H9 (cell line): ENCODE data around the gene ATP1A4. TPM values are rescaled to one million over a fixed set of nuclear protein-coding genes. Genes with fewer than 3 reads are reported as not detected.

Source experiments
- DNase-seq: peaks from one replicate; pipeline ENCODE4 v3.0.0-alpha.2; 2017
- H2AFZ ChIP-seq: one replicate; pipeline ENCODE4 v1.6.1; 2013; ENCODE audit warnings: mild to moderate bottlenecking, low read length, control low read depth, moderate library complexity
- H2AK5ac ChIP-seq: 2 replicates; pipeline ENCODE4 v1.6.1; 2013; ENCODE audit warnings: low read length, control low read depth, mixed read lengths; ENCODE audit not compliant: insufficient read length
- H2BK120ac ChIP-seq: one replicate; pipeline ENCODE4 v1.6.1; 2013; ENCODE audit warnings: low read depth, mild to moderate bottlenecking, low read length, control low read depth, inconsistent platforms; ENCODE audit not compliant: poor library complexity, severe bottlenecking
- H2BK12ac ChIP-seq: 2 replicates; pipeline ENCODE4 v1.6.1; 2013; ENCODE audit warnings: low read length, control low read depth, mixed read lengths, low read depth; ENCODE audit not compliant: insufficient read length
- H2BK15ac ChIP-seq: 2 replicates; pipeline ENCODE4 v1.6.1; 2013; ENCODE audit warnings: low read depth, low read length, control low read depth
- H2BK20ac ChIP-seq: one replicate; pipeline ENCODE4 v1.6.1; 2013; ENCODE audit warnings: low read depth, mild to moderate bottlenecking, low read length, control low read depth, inconsistent platforms; ENCODE audit not compliant: poor library complexity, severe bottlenecking
- H2BK5ac ChIP-seq: 2 replicates; pipeline ENCODE4 v1.6.1; 2013; ENCODE audit warnings: low read length, control low read depth, mixed read lengths; ENCODE audit not compliant: insufficient read length
- H3K14ac ChIP-seq: 2 replicates; pipeline ENCODE4 v1.6.1; 2013; ENCODE audit warnings: low read length, control low read depth; ENCODE audit not compliant: insufficient read depth
- H3K18ac ChIP-seq: 2 replicates; pipeline ENCODE4 v1.6.1; 2013; ENCODE audit warnings: low read depth, mild to moderate bottlenecking, mixed read lengths, low read length, control low read depth; ENCODE audit not compliant: insufficient read length
- H3K23ac ChIP-seq: 2 replicates; pipeline ENCODE4 v1.6.1; 2013; ENCODE audit warnings: low read length, control low read depth, mixed read lengths, low read depth; ENCODE audit not compliant: insufficient read length
- H3K23me2 ChIP-seq: 2 replicates; pipeline ENCODE4 v1.6.1; 2013; ENCODE audit warnings: low read depth, mild to moderate bottlenecking, mixed read lengths, low read length, control low read depth; ENCODE audit not compliant: insufficient read length, poor library complexity, severe bottlenecking
- H3K27ac ChIP-seq: 2 replicates; pipeline ENCODE4 v1.5.1; 2013; ENCODE audit warnings: low read length, control low read depth, mixed read lengths, low read depth; ENCODE audit not compliant: insufficient read length
- H3K27me3 ChIP-seq: 2 replicates; pipeline ENCODE4 v1.6.1; 2013; ENCODE audit warnings: low read length, control low read depth, inconsistent platforms; ENCODE audit not compliant: insufficient read depth
- H3K4ac ChIP-seq: 2 replicates; pipeline ENCODE4 v1.6.1; 2013; ENCODE audit warnings: low read depth, mild to moderate bottlenecking, control low read depth, inconsistent platforms, low read length, moderate library complexity
- H3K4me1 ChIP-seq: 2 replicates; pipeline ENCODE4 v1.6.1; 2013; ENCODE audit warnings: low read length, control low read depth, inconsistent platforms; ENCODE audit not compliant: insufficient read depth
- H3K4me2 ChIP-seq: 2 replicates; pipeline ENCODE4 v1.6.1; 2013; ENCODE audit warnings: low read length, control low read depth, mixed read lengths; ENCODE audit not compliant: insufficient read length, insufficient read depth
- H3K56ac ChIP-seq: 2 replicates; pipeline ENCODE4 v1.6.1; 2013; ENCODE audit warnings: low read depth, mild to moderate bottlenecking, mixed read lengths, low read length, control low read depth; ENCODE audit not compliant: insufficient read length
- H3K79me1 ChIP-seq: 2 replicates; pipeline ENCODE4 v1.6.1; 2013; ENCODE audit warnings: low read depth, mild to moderate bottlenecking, moderate library complexity, low read length, control low read depth, inconsistent platforms; ENCODE audit not compliant: insufficient read depth, poor library complexity, severe bottlenecking
- H3K79me2 ChIP-seq: 2 replicates; pipeline ENCODE4 v1.6.1; 2013; ENCODE audit warnings: low read length, control low read depth, inconsistent platforms; ENCODE audit not compliant: insufficient read depth
- H3K9ac ChIP-seq: 2 replicates; pipeline ENCODE4 v1.6.1; 2013; ENCODE audit warnings: low read length, control low read depth, mixed read lengths; ENCODE audit not compliant: insufficient read length; ENCODE audit errors: extremely low read depth
- H3K9me3 ChIP-seq: one replicate; pipeline ENCODE4 v1.6.1; 2013; ENCODE audit warnings: low read depth, low read length, inconsistent platforms; ENCODE audit not compliant: control insufficient read depth
- H3T11ph ChIP-seq: one replicate; pipeline ENCODE4 v1.6.1; 2013; ENCODE audit warnings: mild to moderate bottlenecking, low read length, control low read depth, inconsistent platforms
- H4K20me1 ChIP-seq: one replicate; pipeline ENCODE4 v1.6.1; 2013; ENCODE audit not compliant: control insufficient read depth, insufficient read length, insufficient read depth
- H4K5ac ChIP-seq: 2 replicates; pipeline ENCODE4 v1.6.1; 2013; ENCODE audit warnings: low read depth, mild to moderate bottlenecking, mixed read lengths, low read length, control low read depth; ENCODE audit not compliant: insufficient read length
- H4K8ac ChIP-seq: replicated peaks from 2 replicates; pipeline ENCODE4 v1.6.1; 2013; ENCODE audit warnings: low read length, control low read depth, mixed read lengths, low read depth; ENCODE audit not compliant: insufficient read length
- H4K91ac ChIP-seq: 2 replicates; pipeline ENCODE4 v1.6.1; 2013; ENCODE audit warnings: low read depth, mild to moderate bottlenecking, moderate library complexity, mixed read lengths, low read length, control low read depth; ENCODE audit not compliant: insufficient read length
- H3K27ac Mint-ChIP-seq, 3 experiments: 2 replicates in 2 of 3; 3 replicates in 1 of 3; pipeline ENCODE4 v1.8.0; 2020 to 2021; ENCODE audit warnings: mixed read lengths in 3 of 3, mild to moderate bottlenecking in 1 of 3, moderate library complexity in 1 of 3
- H3K27me3 Mint-ChIP-seq: 2 replicates; pipeline ENCODE4 v1.8.0; 2021; ENCODE audit warnings: low read depth, mild to moderate bottlenecking, moderate library complexity, mixed read lengths
- H3K36me3 Mint-ChIP-seq, 3 experiments: 2 replicates in 2 of 3; 3 replicates in 1 of 3; pipeline ENCODE4 v1.8.0; 2020 to 2021; ENCODE audit warnings: low read depth in 3 of 3, mixed read lengths in 3 of 3; ENCODE audit not compliant: insufficient read depth in 1 of 3
- H3K4me1 Mint-ChIP-seq, 2 experiments: 2 replicates each; pipeline ENCODE4 v1.8.0; 2020; ENCODE audit warnings: mixed read lengths in 2 of 2
- H3K4me3 Mint-ChIP-seq, 2 experiments: 2 replicates in 1 of 2; 3 replicates in 1 of 2; pipeline ENCODE4 v1.8.0; 2020 to 2021; ENCODE audit warnings: mild to moderate bottlenecking in 2 of 2, mixed read lengths in 2 of 2, moderate library complexity in 1 of 2
- H3K9me3 Mint-ChIP-seq, 2 experiments: 2 replicates in 1 of 2; 3 replicates in 1 of 2; pipeline ENCODE4 v1.8.0; 2020; ENCODE audit warnings: mild to moderate bottlenecking in 2 of 2, mixed read lengths in 2 of 2, moderate library complexity in 1 of 2
- WGBS: extraction: QIAGEN DNeasy Blood & Tissue Kit; methylation state at CpG from one replicate; pipeline ENCODE4 v1.1.7; 2013; ENCODE audit warnings: missing lambda C conversion rate, low lambda C conversion rate, mixed read lengths; ENCODE audit not compliant: insufficient read length; ENCODE audit errors: extremely low coverage; 5-methylcytosine and 5-hydroxymethylcytosine counted together
- total RNA-seq: library from RNA; stranded (reverse); gene quantifications from 2 replicates; pipeline ENCODE4 v1.2.1, GENCODE V29; 2021
- TF ChIP-seq, protein P1 (sequence below): fragments of 200-600 bp; sonication (generic); conservative IDR thresholded peaks from 3 replicates; pipeline ENCODE4 v1.8.0; 2021; ENCODE audit warnings: antibody characterized with exemption, mild to moderate bottlenecking

The ATP1A4 gene
- total RNA-seq, 1 experiment from 2014 or later = 0.20 TPM

GRCh38 chr1:160136926-160137200 lies 14.5 kb upstream of the ATP1A4 start:
- H3K14ac ChIP-seq = no peak overlapping the region
- no peaks in the 10 kb centered on the region for H3K23me2 ChIP-seq
- H2BK120ac ChIP-seq = no peak overlapping the region
- H2BK12ac ChIP-seq = no peak overlapping the region
- no peak overlapping the region for H3K4me3 Mint-ChIP-seq
- DNase-seq = no peak
- H2BK15ac ChIP-seq = no peak overlapping the region
- H3K36me3 Mint-ChIP-seq = peaks cover 0 to 79% (median 71%) of the 10 kb centered on the region in 3 experiments; a peak in 6 of 7 replicates
- no peak overlapping the region for H2BK20ac ChIP-seq
- H3K27ac Mint-ChIP-seq = no peak overlapping the region; a peak in 1 of 7 replicates
- H2AK5ac ChIP-seq = no peak overlapping the region
- no peak overlapping the region for H3K18ac ChIP-seq
- no peak overlapping the region for H4K91ac ChIP-seq
- no peak overlapping the region for H3K27ac ChIP-seq
- no peak overlapping the region for H2AFZ ChIP-seq
- no peak overlapping the region for H3K23ac ChIP-seq
- no peak overlapping the region for H4K5ac ChIP-seq
- H3K79me2 ChIP-seq = no peaks in the 10 kb centered on the region
- H3K27me3 ChIP-seq = no peaks in the 10 kb centered on the region
- no peak overlapping the region for H4K8ac ChIP-seq
- H2BK5ac ChIP-seq = no peak overlapping the region
- 0 out of 2 replicates have a peak, but pooled peaks cover 1% of the 10 kb centered on the region for H3K4me1 ChIP-seq
- no peaks in the 10 kb centered on the region for H4K20me1 ChIP-seq
- H3K4me1 Mint-ChIP-seq = peaks cover 0 to 6% of the 10 kb centered on the region in 2 experiments; a peak in 2 of 4 replicates
- H3K27me3 Mint-ChIP-seq = peaks cover 2% of the 10 kb centered on the region
- WGBS = no CpG with 5 or more reads among the region's 5 CpGs
- TF ChIP-seq, protein P1, sequence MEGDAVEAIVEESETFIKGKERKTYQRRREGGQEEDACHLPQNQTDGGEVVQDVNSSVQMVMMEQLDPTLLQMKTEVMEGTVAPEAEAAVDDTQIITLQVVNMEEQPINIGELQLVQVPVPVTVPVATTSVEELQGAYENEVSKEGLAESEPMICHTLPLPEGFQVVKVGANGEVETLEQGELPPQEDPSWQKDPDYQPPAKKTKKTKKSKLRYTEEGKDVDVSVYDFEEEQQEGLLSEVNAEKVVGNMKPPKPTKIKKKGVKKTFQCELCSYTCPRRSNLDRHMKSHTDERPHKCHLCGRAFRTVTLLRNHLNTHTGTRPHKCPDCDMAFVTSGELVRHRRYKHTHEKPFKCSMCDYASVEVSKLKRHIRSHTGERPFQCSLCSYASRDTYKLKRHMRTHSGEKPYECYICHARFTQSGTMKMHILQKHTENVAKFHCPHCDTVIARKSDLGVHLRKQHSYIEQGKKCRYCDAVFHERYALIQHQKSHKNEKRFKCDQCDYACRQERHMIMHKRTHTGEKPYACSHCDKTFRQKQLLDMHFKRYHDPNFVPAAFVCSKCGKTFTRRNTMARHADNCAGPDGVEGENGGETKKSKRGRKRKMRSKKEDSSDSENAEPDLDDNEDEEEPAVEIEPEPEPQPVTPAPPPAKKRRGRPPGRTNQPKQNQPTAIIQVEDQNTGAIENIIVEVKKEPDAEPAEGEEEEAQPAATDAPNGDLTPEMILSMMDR = no peak
- H3K9me3 ChIP-seq = no peaks in the 10 kb centered on the region
- H3K4me2 ChIP-seq = no peak overlapping the region
- no peaks in the 10 kb centered on the region for H3K79me1 ChIP-seq
- H3K9me3 Mint-ChIP-seq = no peaks in the 10 kb centered on the region
- no peak overlapping the region for H3K4ac ChIP-seq
- no peak overlapping the region for H3K9ac ChIP-seq
- no peak overlapping the region for H3T11ph ChIP-seq
- no peak overlapping the region for H3K56ac ChIP-seq
